Mesendoderm (in vitro differentiated cells): ENCODE results near the gene MMP26.

Source experiments
- DNase-seq: peaks from one replicate; pipeline ENCODE4 v3.0.0; 2013
- H2AK5ac ChIP-seq: 2 replicates; pipeline ENCODE4 v1.6.1; 2013; ENCODE audit warnings: low read length, inconsistent platforms
- H2BK120ac ChIP-seq: 2 replicates; pipeline ENCODE4 v1.6.1; 2013; ENCODE audit warnings: low read depth, mild to moderate bottlenecking, low read length, moderate library complexity, mixed read lengths
- H2BK15ac ChIP-seq: replicated peaks from 2 replicates; pipeline ENCODE4 v1.6.1; 2013; ENCODE audit warnings: low read depth, mild to moderate bottlenecking, moderate library complexity
- H2BK5ac ChIP-seq: 2 replicates; pipeline ENCODE4 v1.6.1; 2013; ENCODE audit warnings: low read length, inconsistent platforms
- H3K18ac ChIP-seq: 2 replicates; pipeline ENCODE4 v1.6.1; 2013; ENCODE audit warnings: mild to moderate bottlenecking, low read length, mixed read lengths
- H3K23ac ChIP-seq: one replicate; pipeline ENCODE4 v1.6.1; 2013; ENCODE audit warnings: low read length
- H3K27ac ChIP-seq: 2 replicates; pipeline ENCODE4 v1.5.1; 2013; ENCODE audit warnings: low read depth, mild to moderate bottlenecking, inconsistent platforms, low read length, moderate library complexity
- H3K27me3 ChIP-seq: 2 replicates; pipeline ENCODE4 v1.6.1; 2013; ENCODE audit warnings: low read length, control low read depth, mild to moderate bottlenecking, inconsistent platforms; ENCODE audit not compliant: insufficient read depth, poor library complexity
- H3K36me3 ChIP-seq: 2 replicates; pipeline ENCODE4 v1.6.1; 2013; ENCODE audit warnings: low read length, inconsistent platforms; ENCODE audit not compliant: control insufficient read depth, insufficient read depth
- H3K4ac ChIP-seq: one replicate; pipeline ENCODE4 v1.6.1; 2013; ENCODE audit warnings: low read depth, mild to moderate bottlenecking, low read length, moderate library complexity
- H3K4me1 ChIP-seq: 2 replicates; pipeline ENCODE4 v1.6.1; 2013; ENCODE audit warnings: low read depth, low read length, inconsistent platforms; ENCODE audit not compliant: control insufficient read depth
- H3K4me2 ChIP-seq: 2 replicates; pipeline ENCODE4 v1.6.1; 2013; ENCODE audit warnings: low read length
- H3K4me3 ChIP-seq: 2 replicates; pipeline ENCODE4 v1.5.1; 2013; ENCODE audit warnings: mild to moderate bottlenecking, low read length
- H3K56ac ChIP-seq: one replicate; pipeline ENCODE4 v1.6.1; 2013; ENCODE audit warnings: low read length
- H3K79me1 ChIP-seq: 2 replicates; pipeline ENCODE4 v1.6.1; 2013; ENCODE audit warnings: low read length, inconsistent platforms
- H3K79me2 ChIP-seq: 2 replicates; pipeline ENCODE4 v1.6.1; 2013; ENCODE audit warnings: mild to moderate bottlenecking, low read length; ENCODE audit not compliant: control insufficient read depth, insufficient read depth
- H3K9ac ChIP-seq: 2 replicates; pipeline ENCODE4 v1.6.1; 2013; ENCODE audit warnings: low read length, inconsistent platforms
- H4K5ac ChIP-seq: one replicate; pipeline ENCODE4 v1.6.1; 2013; ENCODE audit warnings: low read length
- H4K8ac ChIP-seq: one replicate; pipeline ENCODE4 v1.6.1; 2013; ENCODE audit warnings: low read depth, mild to moderate bottlenecking, control low read depth, low read length, moderate library complexity
- WGBS: extraction: QIAGEN DNeasy Blood & Tissue Kit; methylation state at CpG from one replicate; pipeline ENCODE4 v1.1.7; 2013; ENCODE audit warnings: low lambda C conversion rate, missing lambda C conversion rate; ENCODE audit not compliant: insufficient coverage; ENCODE audit errors: extremely low coverage; 5-methylcytosine and 5-hydroxymethylcytosine counted together

MMP26 gene

DNA sequence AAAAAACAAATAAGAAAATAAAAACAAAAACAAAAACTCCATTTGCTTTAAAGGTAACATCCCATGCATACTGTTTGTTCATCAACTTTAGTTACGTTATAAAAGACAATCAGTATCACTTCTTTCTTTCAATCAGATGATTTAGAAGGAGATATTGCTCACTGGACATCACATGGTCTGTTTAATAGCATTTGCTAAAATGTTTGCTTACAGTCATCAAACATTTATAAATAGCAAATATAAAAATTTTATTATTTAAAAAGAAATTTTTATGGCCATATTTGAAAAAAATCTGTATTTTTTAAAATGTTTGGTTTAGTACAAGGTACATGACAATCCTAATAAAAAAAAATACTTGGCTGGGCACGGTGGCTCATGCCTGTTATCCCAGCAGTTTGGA lies 22.6 kb downstream of the MMP26 start:
- Histone ChIP-seq H2AK5ac (no peak overlapping the region), H3K4me2 (no peak overlapping the region), H3K4me1 (no peaks in the 10 kb centered on the region), H3K79me1 (no peaks in the 10 kb centered on the region), H3K4ac (no peak overlapping the region), H3K9ac (no peak overlapping the region), H3K18ac (no peak overlapping the region), H3K56ac (no peak overlapping the region), H2BK15ac (no peak overlapping the region), H3K36me3 (no peaks in the 10 kb centered on the region), H2BK5ac (no peak overlapping the region), H3K4me3 (no peak overlapping the region), H3K27ac (no peak overlapping the region), H2BK120ac (no peak overlapping the region), H3K79me2 (no peaks in the 10 kb centered on the region), H4K8ac (no peak overlapping the region), H3K27me3 (no peaks in the 10 kb centered on the region), H3K23ac (no peak overlapping the region), H4K5ac (no peak overlapping the region)
- no peak for DNase-seq
- WGBS, result no CpG with 5 or more reads among the region's 2 CpGs

DNA sequence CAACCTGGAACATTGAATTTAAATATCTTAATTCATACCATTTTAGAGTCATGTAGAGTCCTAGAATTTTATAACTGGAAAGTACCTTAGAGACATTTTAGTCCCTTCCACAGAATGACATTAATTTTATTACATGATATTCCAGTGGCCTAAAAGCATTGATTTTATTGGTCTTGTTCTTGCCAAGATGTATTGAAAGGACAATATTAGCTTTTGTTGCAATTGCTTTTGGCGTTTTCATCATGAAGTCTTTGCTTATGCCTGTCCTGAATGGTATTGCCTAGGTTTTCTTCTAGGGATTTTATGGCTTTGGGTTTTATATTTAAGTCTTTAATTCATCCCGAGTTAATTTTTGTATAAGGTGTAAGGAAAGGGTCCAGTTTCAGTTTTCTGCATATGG lies 36.2 kb downstream of the MMP26 start:
- Histone ChIP-seq H3K4me1 (no peaks in the 10 kb centered on the region), H3K79me2 (no peaks in the 10 kb centered on the region), H3K56ac (no peak overlapping the region), H3K9ac (no peak overlapping the region), H3K36me3 (no peaks in the 10 kb centered on the region), H2BK120ac (no peak overlapping the region), H2BK15ac (no peak overlapping the region), H3K4me2 (no peak overlapping the region), H3K4me3 (no peak overlapping the region), H3K79me1 (no peaks in the 10 kb centered on the region), H2AK5ac (no peak overlapping the region), H3K18ac (no peak overlapping the region), H3K4ac (no peak overlapping the region), H3K27ac (no peak overlapping the region), H2BK5ac (no peak overlapping the region), H4K5ac (no peak overlapping the region), H3K27me3 (no peaks in the 10 kb centered on the region), H3K23ac (no peak overlapping the region), H4K8ac (no peak overlapping the region)
- no peak for DNase-seq
- WGBS, result no CpG with 5 or more reads among the region's 2 CpGs

DNA sequence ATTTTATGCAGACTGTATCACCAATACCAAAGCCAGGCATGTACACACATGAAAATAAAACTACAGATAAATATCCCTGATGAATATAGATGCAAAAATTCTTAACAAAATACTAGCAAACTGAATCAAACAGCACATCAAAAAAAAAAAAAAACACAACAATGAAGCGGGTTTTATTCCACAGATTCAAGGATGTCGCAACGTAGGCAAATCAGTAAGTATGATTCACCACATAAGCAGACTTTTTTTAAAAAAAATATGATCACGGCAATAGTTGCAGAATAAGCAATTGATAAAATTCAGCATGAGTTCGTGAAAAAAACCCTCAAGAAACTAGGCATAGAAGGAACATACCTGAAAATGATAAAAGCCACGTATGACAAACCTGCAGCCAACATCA lies 43.9 kb downstream of the MMP26 start:
- no peak overlapping the region for H3K18ac ChIP-seq
- no CpG with 5 or more reads among the region's 6 CpGs for WGBS
- no peak overlapping the region for H2BK15ac ChIP-seq
- no peak overlapping the region for H4K8ac ChIP-seq
- no peak overlapping the region for H3K27ac ChIP-seq
- no peak overlapping the region for H4K5ac ChIP-seq
- no peaks in the 10 kb centered on the region for H3K27me3 ChIP-seq
- DNase-seq, result no peak
- no peak overlapping the region for H3K4ac ChIP-seq
- no peak overlapping the region for H3K9ac ChIP-seq
- H2BK120ac ChIP-seq, result no peak overlapping the region
- H3K4me2 ChIP-seq, result no peak overlapping the region
- H3K36me3 ChIP-seq, result no peaks in the 10 kb centered on the region
- H3K79me1 ChIP-seq, result no peaks in the 10 kb centered on the region
- no peak overlapping the region for H2AK5ac ChIP-seq
- H3K79me2 ChIP-seq, result no peaks in the 10 kb centered on the region
- no peak overlapping the region for H3K4me3 ChIP-seq
- H3K4me1 ChIP-seq, result no peaks in the 10 kb centered on the region
- H3K23ac ChIP-seq, result no peak overlapping the region
- no peak overlapping the region for H2BK5ac ChIP-seq
- no peak overlapping the region for H3K56ac ChIP-seq

DNA sequence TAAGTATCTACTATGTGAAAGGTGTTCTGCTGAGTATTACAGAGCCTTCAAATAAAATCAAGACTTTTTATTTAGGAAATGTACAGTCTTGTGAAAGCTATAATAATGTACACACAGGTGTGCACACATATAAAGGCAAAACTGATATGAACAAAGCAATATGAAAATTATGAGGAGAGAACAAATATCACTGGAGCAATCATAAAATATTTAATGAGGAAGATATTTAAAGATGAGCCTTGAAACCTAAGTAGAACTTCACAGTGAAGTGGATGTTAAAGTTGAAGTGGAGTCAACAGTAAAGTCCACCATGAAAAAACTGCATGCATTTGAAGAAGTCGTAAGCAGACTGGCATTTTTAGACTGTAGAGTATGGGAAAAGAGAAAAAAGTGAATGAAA lies 46.6 kb downstream of the MMP26 start:
- no peak overlapping the region for H3K27ac ChIP-seq
- no peaks in the 10 kb centered on the region for H3K79me1 ChIP-seq
- no peak overlapping the region for H3K18ac ChIP-seq
- H3K36me3 ChIP-seq, result no peaks in the 10 kb centered on the region
- no peak overlapping the region for H3K4me3 ChIP-seq
- H2AK5ac ChIP-seq, result no peak overlapping the region
- WGBS, result no CpG with 5 or more reads among the region's 1 CpG
- no peak overlapping the region for H3K4ac ChIP-seq
- no peak overlapping the region for H4K5ac ChIP-seq
- no peak overlapping the region for H3K4me2 ChIP-seq
- H3K79me2 ChIP-seq, result no peaks in the 10 kb centered on the region
- H2BK15ac ChIP-seq, result no peak overlapping the region
- H3K4me1 ChIP-seq, result no peaks in the 10 kb centered on the region
- no peak overlapping the region for H3K56ac ChIP-seq
- no peak overlapping the region for H4K8ac ChIP-seq
- H3K9ac ChIP-seq, result no peak overlapping the region
- H3K23ac ChIP-seq, result no peak overlapping the region
- no peak overlapping the region for H2BK5ac ChIP-seq
- H3K27me3 ChIP-seq, result no peaks in the 10 kb centered on the region
- DNase-seq, result no peak
- H2BK120ac ChIP-seq, result no peak overlapping the region
